SW480 (cell line): Measurements from ENCODE around the gene TMEFF2.
A peak's percentile ranks its signal among the peaks of the same experiment; 100 is the strongest.

Source experiments
- DNase-seq: peaks from one replicate; pipeline ENCODE4 v3.0.0-alpha.2; 2016; ENCODE audit warnings: low spot score

The TMEFF2 gene

GRCh38 chr2:192064459-192064858, 130.3 kb downstream of the TMEFF2 start:
- no peak for DNase-seq

GRCh38 chr2:192060161-192060560, 134.6 kb downstream of the TMEFF2 start:
- no peak for DNase-seq

- DNase-seq: no peak
Measured at GRCh38 chr2:192059266-192059665, 135.5 kb downstream of the TMEFF2 start.

- DNase-seq: no peak
Measured at GRCh38 chr2:192053921-192054320, 140.8 kb downstream of the TMEFF2 start.

- peak; percentile 7 for DNase-seq
Measured at GRCh38 chr2:192051533-192051932, 143.2 kb downstream of the TMEFF2 start.

GRCh38 chr2:192049362-192049761, 145.4 kb downstream of the TMEFF2 start:
- no peak for DNase-seq

GRCh38 chr2:192047315-192048107, 147.2 kb downstream of the TMEFF2 start:
- no peak for DNase-seq

- no peak for DNase-seq
Measured at GRCh38 chr2:192044496-192044895, 150.2 kb downstream of the TMEFF2 start.

- DNase-seq: no peak
Measured at GRCh38 chr2:192043216-192043870, 151.4 kb downstream of the TMEFF2 start.

GRCh38 chr2:192042126-192042525, 152.6 kb downstream of the TMEFF2 start:
- no peak for DNase-seq

GRCh38 chr2:192038110-192038509, 156.6 kb downstream of the TMEFF2 start:
- no peak for DNase-seq

- peak; percentile 2 for DNase-seq
Measured at GRCh38 chr2:192035731-192036442, 158.8 kb downstream of the TMEFF2 start.

GRCh38 chr2:192030856-192031255, 163.9 kb downstream of the TMEFF2 start:
- no peak for DNase-seq

- no peak for DNase-seq
Measured at GRCh38 chr2:192030289-192030688, 164.4 kb downstream of the TMEFF2 start.

- DNase-seq: peak; percentile 5
Measured at GRCh38 chr2:192029089-192029488, 165.6 kb downstream of the TMEFF2 start.

GRCh38 chr2:192026825-192027120, 168.0 kb downstream of the TMEFF2 start:
- no peak for DNase-seq

- no peak for DNase-seq
Measured at GRCh38 chr2:192026059-192026824, 168.5 kb downstream of the TMEFF2 start.

- no peak for DNase-seq
Measured at GRCh38 chr2:192025637-192026036, 169.1 kb downstream of the TMEFF2 start.

- DNase-seq: no peak
Measured at GRCh38 chr2:192023006-192023405, 171.7 kb downstream of the TMEFF2 start.

- no peak for DNase-seq
Measured at GRCh38 chr2:192017844-192018243, 176.9 kb downstream of the TMEFF2 start.

GRCh38 chr2:192016265-192016664, 178.5 kb downstream of the TMEFF2 start:
- no peak for DNase-seq

- no peak for DNase-seq
Measured at GRCh38 chr2:192013211-192013610, 181.5 kb downstream of the TMEFF2 start.
